ENCODE data around the gene XYLB.

Gene XYLB

DNA sequence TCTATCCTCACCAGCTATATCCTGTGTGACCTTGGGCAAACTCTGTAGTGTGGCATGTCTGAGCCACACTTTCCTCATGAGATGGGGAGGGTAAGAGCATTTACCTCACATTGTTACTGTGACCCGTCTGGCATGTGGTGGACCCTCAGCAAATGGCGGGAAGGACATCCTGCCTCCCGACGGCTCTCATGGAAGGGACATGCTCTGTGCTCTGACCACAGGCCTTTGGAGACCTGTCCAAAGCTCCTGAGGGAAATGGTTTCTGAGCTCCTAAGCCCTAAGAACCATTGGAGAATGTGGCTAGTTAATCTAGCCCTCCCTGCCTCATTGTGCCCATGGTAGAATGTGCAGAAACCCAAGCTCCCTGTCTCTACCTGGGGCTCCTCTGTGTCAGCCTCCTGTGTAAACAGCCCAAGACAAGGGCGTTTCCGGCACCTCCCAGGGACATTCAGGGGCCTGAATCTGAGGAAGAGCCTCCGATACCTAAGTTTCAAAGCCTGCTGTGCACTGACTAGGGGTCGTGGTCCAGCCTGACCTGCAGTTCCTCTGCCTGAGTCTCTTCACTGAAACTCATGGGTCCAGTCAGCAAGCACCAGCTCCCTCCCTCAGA, 29.0 kb downstream of the XYLB start:
- no peaks in the 10 kb centered on the region for H3K4me1 ChIP-seq (ENCODE audit: control insufficient read depth, insufficient read depth, low read length, poor library complexity, severe bottlenecking)
- 94% methylated on average over 8 of the region's 8 CpGs for WGBS, 2 experiments (ENCODE audit: insufficient coverage in 2 of 2)
- H3K36me3 ChIP-seq (ENCODE audit: control insufficient read depth, insufficient read depth, low read length), result no peaks in the 10 kb centered on the region
- H3K27ac ChIP-seq (ENCODE audit: low read depth, low read length, severe bottlenecking), result no peak overlapping the region
- H3K9me3 ChIP-seq (ENCODE audit: control insufficient read depth, low read length), result no peaks in the 10 kb centered on the region
- no peak overlapping the region for H3K4me3 ChIP-seq (ENCODE audit: extremely low read depth, insufficient read depth, low read length, poor library complexity, severe bottlenecking)

- Histone ChIP-seq H3K4me1 (ENCODE audit: control insufficient read depth, insufficient read depth, low read length, poor library complexity, severe bottlenecking) (no peaks in the 10 kb centered on the region), H3K36me3 (ENCODE audit: control insufficient read depth, insufficient read depth, low read length) (no peaks in the 10 kb centered on the region)
- WGBS, 2 experiments (ENCODE audit: insufficient coverage in 2 of 2), result 87 to 92% methylated on average over 6 of the region's 8 CpGs
Measured at GRCh38 chr3:38376098-38376816, 29.7 kb downstream of the XYLB start.

GRCh38 chr3:38379201-38379770, 32.7 kb downstream of the XYLB start:
- no peak overlapping the region for H3K4me3 ChIP-seq (ENCODE audit: extremely low read depth, insufficient read depth, low read length, poor library complexity, severe bottlenecking)
- no peaks in the 10 kb centered on the region for H3K4me1 ChIP-seq (ENCODE audit: control insufficient read depth, insufficient read depth, low read length, poor library complexity, severe bottlenecking)
- 81 to 93% methylated on average over 6 to 7 of the region's 7 CpGs for WGBS, 2 experiments (ENCODE audit: insufficient coverage in 2 of 2)
- H3K36me3 ChIP-seq (ENCODE audit: control insufficient read depth, insufficient read depth, low read length), result no peaks in the 10 kb centered on the region
- H3K27ac ChIP-seq (ENCODE audit: low read depth, low read length, severe bottlenecking), result no peak overlapping the region
- no peaks in the 10 kb centered on the region for H3K9me3 ChIP-seq (ENCODE audit: control insufficient read depth, low read length)

More at GRCh38 chr3:38376098-38376816, 29.7 kb downstream of the XYLB start:
- no peak overlapping the region for H3K27ac ChIP-seq (ENCODE audit: low read depth, low read length, severe bottlenecking)
- no peak overlapping the region for H3K4me3 ChIP-seq (ENCODE audit: extremely low read depth, insufficient read depth, low read length, poor library complexity, severe bottlenecking)
- no peaks in the 10 kb centered on the region for H3K9me3 ChIP-seq (ENCODE audit: control insufficient read depth, low read length)

DNA sequence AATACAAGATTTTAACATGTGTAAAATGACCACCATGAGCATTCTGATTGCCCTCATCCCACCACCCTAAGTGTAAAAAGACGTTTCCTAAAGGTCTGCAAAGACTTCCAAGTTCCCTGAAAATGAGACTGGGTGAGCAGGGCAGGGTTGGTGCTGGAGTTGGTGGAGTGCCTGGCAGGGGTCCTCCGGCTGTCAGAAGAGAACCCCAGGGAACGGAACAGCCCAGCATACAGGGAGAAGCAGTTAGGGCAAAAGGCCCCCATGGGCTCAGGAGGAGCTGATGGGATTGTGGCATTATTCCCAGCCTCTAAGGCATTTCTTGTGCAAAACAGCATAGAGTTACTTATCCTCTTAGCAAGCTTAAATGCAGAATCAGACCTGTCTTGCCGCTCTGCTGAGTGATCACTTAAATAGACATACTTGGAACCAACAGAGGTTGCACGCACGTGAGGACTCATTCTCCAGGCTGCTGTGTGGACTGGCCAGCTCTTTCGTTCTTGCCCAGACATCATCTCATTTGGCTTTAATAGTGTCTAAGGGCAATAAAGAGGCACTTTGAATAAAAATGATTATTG, 36.0 kb downstream of the XYLB start:
- 79 to 86% methylated on average over 4 to 6 of the region's 7 CpGs for WGBS, 2 experiments (ENCODE audit: insufficient coverage in 2 of 2)
- no peak overlapping the region for H3K4me3 ChIP-seq (ENCODE audit: extremely low read depth, insufficient read depth, low read length, poor library complexity, severe bottlenecking)
- H3K27ac ChIP-seq (ENCODE audit: low read depth, low read length, severe bottlenecking), result no peak overlapping the region

DNA sequence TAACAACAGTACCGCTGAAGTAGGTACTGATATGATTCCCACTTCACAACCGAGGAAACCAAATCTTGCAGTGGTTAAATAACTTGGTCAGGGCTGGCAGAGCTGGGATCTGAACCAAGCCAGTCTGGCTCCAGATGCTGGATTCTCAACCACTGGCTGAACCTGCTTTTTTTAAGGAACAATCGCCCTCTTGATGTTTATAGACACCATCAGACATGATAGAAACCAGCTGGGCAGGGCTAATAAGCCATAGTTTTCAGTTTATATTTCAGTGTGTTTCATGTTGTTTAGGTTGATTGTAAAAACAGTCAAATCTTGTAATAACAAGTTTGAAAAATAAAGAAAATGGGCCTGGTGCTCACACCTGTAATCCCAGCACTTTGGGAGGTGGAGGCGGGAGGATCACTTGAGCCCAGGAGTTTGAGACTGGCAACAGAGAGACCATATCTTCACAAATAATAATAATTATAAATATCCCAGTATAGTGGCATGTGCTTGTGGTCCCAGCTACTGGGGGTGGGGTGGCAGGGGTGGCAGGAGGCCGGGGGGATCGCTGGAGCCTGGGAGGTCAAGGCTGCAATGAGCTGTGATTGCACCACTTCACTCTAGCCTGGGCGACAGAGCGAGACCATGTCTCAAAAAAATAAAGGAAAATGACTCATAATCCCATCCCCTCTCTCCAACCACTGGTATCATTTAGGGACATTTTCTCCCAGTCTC, 36.7 kb downstream of the XYLB start:
- no peak overlapping the region for H3K4me3 ChIP-seq (ENCODE audit: extremely low read depth, insufficient read depth, low read length, poor library complexity, severe bottlenecking)
- no peaks in the 10 kb centered on the region for H3K4me1 ChIP-seq (ENCODE audit: control insufficient read depth, insufficient read depth, low read length, poor library complexity, severe bottlenecking)
- H3K9me3 ChIP-seq (ENCODE audit: control insufficient read depth, low read length), result no peaks in the 10 kb centered on the region
- no peak overlapping the region for H3K27ac ChIP-seq (ENCODE audit: low read depth, low read length, severe bottlenecking)
- 89 to 91% methylated on average over 4 to 5 of the region's 8 CpGs for WGBS, 2 experiments (ENCODE audit: insufficient coverage in 2 of 2)
- no peaks in the 10 kb centered on the region for H3K36me3 ChIP-seq (ENCODE audit: control insufficient read depth, insufficient read depth, low read length)

More for the DNA sequence above, 36.0 kb downstream of the XYLB start:
- Histone ChIP-seq H3K4me1 (ENCODE audit: control insufficient read depth, insufficient read depth, low read length, poor library complexity, severe bottlenecking) (no peaks in the 10 kb centered on the region), H3K36me3 (ENCODE audit: control insufficient read depth, insufficient read depth, low read length) (no peaks in the 10 kb centered on the region), H3K9me3 (ENCODE audit: control insufficient read depth, low read length) (no peaks in the 10 kb centered on the region)

- Histone ChIP-seq H3K9me3 (ENCODE audit: control insufficient read depth, low read length) (no peaks in the 10 kb centered on the region), H3K27ac (ENCODE audit: low read depth, low read length, severe bottlenecking) (no peak overlapping the region), H3K4me3 (ENCODE audit: extremely low read depth, insufficient read depth, low read length, poor library complexity, severe bottlenecking) (no peak overlapping the region), H3K4me1 (ENCODE audit: control insufficient read depth, insufficient read depth, low read length, poor library complexity, severe bottlenecking) (no peaks in the 10 kb centered on the region), H3K36me3 (ENCODE audit: control insufficient read depth, insufficient read depth, low read length) (no peaks in the 10 kb centered on the region)
- WGBS, 2 experiments (ENCODE audit: insufficient coverage in 2 of 2), result 83 to 94% methylated on average over 1 to 4 of the region's 5 CpGs
Measured at GRCh38 chr3:38386992-38387750, 40.6 kb downstream of the XYLB start.

- 100% methylated on average over 2 to 3 of the region's 5 CpGs for WGBS, 2 experiments (ENCODE audit: insufficient coverage in 2 of 2)
- Histone ChIP-seq H3K4me3 (ENCODE audit: extremely low read depth, insufficient read depth, low read length, poor library complexity, severe bottlenecking) (no peak overlapping the region), H3K27ac (ENCODE audit: low read depth, low read length, severe bottlenecking) (no peak overlapping the region), H3K36me3 (ENCODE audit: control insufficient read depth, insufficient read depth, low read length) (no peaks in the 10 kb centered on the region), H3K4me1 (ENCODE audit: control insufficient read depth, insufficient read depth, low read length, poor library complexity, severe bottlenecking) (no peaks in the 10 kb centered on the region), H3K9me3 (ENCODE audit: control insufficient read depth, low read length) (no peaks in the 10 kb centered on the region)
Measured at GRCh38 chr3:38387862-38388261, 41.3 kb downstream of the XYLB start.

DNA sequence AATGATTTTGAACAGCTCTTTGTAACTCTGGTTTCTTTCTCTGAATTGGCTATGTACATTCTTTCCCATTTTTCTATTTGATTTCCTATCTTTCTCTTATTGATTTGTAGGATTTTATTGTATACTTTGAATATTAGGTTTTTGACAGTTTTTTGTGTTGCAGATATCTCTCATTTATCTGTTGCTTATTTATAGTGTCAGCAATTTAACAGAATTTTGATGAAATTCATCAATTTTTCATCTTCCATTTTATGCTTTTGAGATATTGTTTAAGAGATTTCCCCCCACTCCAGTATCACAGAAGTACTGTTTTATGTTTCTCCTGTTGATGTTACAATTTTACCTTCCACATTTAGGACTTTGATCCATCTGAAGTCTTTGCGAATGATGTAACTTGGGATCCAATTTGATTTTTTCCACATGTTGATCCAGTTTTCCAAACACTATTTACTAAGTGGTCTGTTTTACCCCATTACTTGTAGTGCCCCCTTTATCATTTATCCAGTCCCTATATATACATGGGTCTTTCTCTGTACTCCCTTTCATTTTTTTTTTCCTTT, 46.1 kb downstream of the XYLB start:
- no peaks in the 10 kb centered on the region for H3K4me1 ChIP-seq (ENCODE audit: control insufficient read depth, insufficient read depth, low read length, poor library complexity, severe bottlenecking)
- H3K9me3 ChIP-seq (ENCODE audit: control insufficient read depth, low read length), result no peaks in the 10 kb centered on the region
- H3K27ac ChIP-seq (ENCODE audit: low read depth, low read length, severe bottlenecking), result no peak overlapping the region
- no peaks in the 10 kb centered on the region for H3K36me3 ChIP-seq (ENCODE audit: control insufficient read depth, insufficient read depth, low read length)
- H3K4me3 ChIP-seq (ENCODE audit: extremely low read depth, insufficient read depth, low read length, poor library complexity, severe bottlenecking), result no peak overlapping the region
- no CpG with 5 or more reads among the region's 1 CpG for WGBS, 2 experiments (ENCODE audit: insufficient coverage in 2 of 2)

DNA sequence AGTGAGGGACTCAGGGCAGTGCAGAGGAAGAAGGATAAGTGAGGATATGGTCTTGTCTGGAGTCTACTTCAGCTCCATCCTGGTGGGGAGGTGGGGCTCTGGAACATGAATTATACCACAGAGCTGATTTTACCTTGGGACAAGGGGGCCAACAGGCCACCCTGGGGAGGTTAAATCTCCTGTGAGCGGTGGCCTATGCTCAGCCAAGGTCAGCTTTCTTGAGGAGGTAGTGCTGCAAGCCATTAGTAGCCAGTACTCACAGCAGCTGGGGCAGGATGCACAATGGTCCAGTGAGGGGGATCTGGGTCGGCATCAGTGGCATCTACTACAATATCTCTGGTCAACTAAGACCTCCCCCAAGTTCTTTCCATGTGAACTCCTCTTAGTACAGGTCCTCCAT, 49.7 kb downstream of the XYLB start:
- peaks cover 1% of the 10 kb centered on the region for H3K36me3 ChIP-seq (ENCODE audit: control insufficient read depth, insufficient read depth, low read length)
- H3K9me3 ChIP-seq (ENCODE audit: control insufficient read depth, low read length), result no peaks in the 10 kb centered on the region
- H3K4me3 ChIP-seq (ENCODE audit: extremely low read depth, insufficient read depth, low read length, poor library complexity, severe bottlenecking), result no peak overlapping the region
- H3K4me1 ChIP-seq (ENCODE audit: control insufficient read depth, insufficient read depth, low read length, poor library complexity, severe bottlenecking), result no peaks in the 10 kb centered on the region
- H3K27ac ChIP-seq (ENCODE audit: low read depth, low read length, severe bottlenecking), result no peak overlapping the region
- 100% methylated on average over 1 of the region's 2 CpGs for whole genome bisulfite sequencing, 2 experiments (ENCODE audit: insufficient coverage in 2 of 2)

GRCh38 chr3:38396861-38397260, 50.3 kb downstream of the XYLB start:
- Histone ChIP-seq H3K9me3 (ENCODE audit: control insufficient read depth, low read length) (no peaks in the 10 kb centered on the region), H3K4me1 (ENCODE audit: control insufficient read depth, insufficient read depth, low read length, poor library complexity, severe bottlenecking) (no peaks in the 10 kb centered on the region), H3K27ac (ENCODE audit: low read depth, low read length, severe bottlenecking) (no peak overlapping the region), H3K36me3 (ENCODE audit: control insufficient read depth, insufficient read depth, low read length) (peaks cover 8% of the 10 kb centered on the region), H3K4me3 (ENCODE audit: extremely low read depth, insufficient read depth, low read length, poor library complexity, severe bottlenecking) (no peak overlapping the region)
- 92 to 98% methylated on average over 2 to 5 of the region's 5 CpGs for WGBS, 2 experiments (ENCODE audit: insufficient coverage in 2 of 2)
